ENCODE measurements around the gene SLX4IP. TPM values are rescaled to one million over a fixed set of nuclear protein-coding genes. Genes with fewer than 3 reads are reported as not detected.

Gene SLX4IP
- total and polyA plus RNA-seq, 2 donors (not counting 3 experiments of a cell fraction or from before 2014, with no cell fraction given), result 1.9 to 4.5 TPM

DNA sequence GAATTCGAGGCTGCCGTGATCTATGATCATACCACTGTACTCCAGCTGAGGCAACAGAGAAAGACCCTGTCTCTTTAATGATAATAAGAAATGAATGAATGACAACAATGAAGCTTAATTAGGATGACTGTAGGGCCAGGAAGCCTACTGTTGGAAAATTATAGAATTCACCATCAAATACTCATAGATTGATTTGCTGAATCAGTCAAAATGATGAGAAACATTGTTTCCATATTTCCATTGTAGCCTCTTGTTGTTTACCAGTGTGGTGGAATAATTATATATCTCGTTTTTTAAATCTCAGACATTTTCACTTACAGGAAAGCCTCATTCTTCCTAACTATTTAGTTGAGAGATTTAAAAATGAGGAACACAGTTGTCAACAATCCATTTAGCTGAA is 142.5 kb downstream of the SLX4IP start:
- Histone ChIP-seq H3K36me3 (ENCODE audit: control insufficient read depth in 2 of 2, extremely low read depth in 1 of 2, insufficient read depth in 2 of 2, low read length in 2 of 2) (no peaks in the 10 kb centered on the region), H3K9me3 (replicated peaks; ENCODE audit: control insufficient read depth, insufficient read depth, low read length) (no peaks in the 10 kb centered on the region), H3K4me2 (ENCODE audit: insufficient read depth, low read length) (no peak overlapping the region), H3K27ac (ENCODE audit: insufficient read depth, low read depth, low read length) (no peak overlapping the region), H3K79me2 (ENCODE audit: control insufficient read depth, insufficient read depth, low read length) (no peaks in the 10 kb centered on the region), H3K27me3 (ENCODE audit: control insufficient read depth in 2 of 2, insufficient read depth in 2 of 2, low read length in 2 of 2) (no peaks in the 10 kb centered on the region), H3K9me1 (replicated peaks; ENCODE audit: control insufficient read depth, extremely low read depth, insufficient read depth, low read length) (no peaks in the 10 kb centered on the region), H2AFZ (ENCODE audit: low read depth, low read length) (no peak overlapping the region), H3K4me1 (ENCODE audit: control insufficient read depth, extremely low read depth, insufficient read depth, low read length) (peaks cover 25% of the 10 kb centered on the region), H4K20me1 (replicated peaks; ENCODE audit: control insufficient read depth, extremely low read depth, insufficient read depth, low read length) (no peaks in the 10 kb centered on the region), H3K9ac (replicated peaks; ENCODE audit: extremely low read depth, insufficient read depth, low read length) (no peak overlapping the region), H3K4me3 (replicated peaks in 1 of 3; ENCODE audit: insufficient read depth in 1 of 3, low read depth in 1 of 3, low read length in 3 of 3) (no peak overlapping the region)
- CTCF ChIA-PET, result no interaction called here
- FAIRE-seq (no peak), DNase-seq (ENCODE audit: low read depth, low spot score) (no peak)
- intact Hi-C loops (cut with micrococcal nuclease), result loop anchor here (2.0 kb wide), 1 partner anchor 15 kb away; no protein-coding TSS in a partner anchor
- POLR2A ChIA-PET, result no interaction called here
- TF ChIP-seq FOS (IDR thresholded peaks at IDR 0.05; ENCODE audit: borderline replicate concordance, insufficient read depth, low read length), result no peak
- TF ChIP-seq POLR2AphosphoS5 (IDR thresholded peaks at IDR 0.05; ENCODE audit: insufficient read depth, low read depth, low read length), result no peak
- TF ChIP-seq MAX (IDR thresholded peaks at IDR 0.05; ENCODE audit: insufficient read depth, insufficient read length), result no peak
- TF ChIP-seq POLR2A (IDR thresholded peaks at IDR 0.05; ENCODE audit: low read depth, low read length), result no peak
- TF ChIP-seq CTCF (IDR thresholded peaks at IDR 0.05; ENCODE audit: extremely low read depth in 1 of 2, insufficient read depth in 1 of 2, low read depth in 1 of 2, low read length in 2 of 2), result no peak
- TF ChIP-seq GATA2 (IDR thresholded peaks at IDR 0.05; ENCODE audit: insufficient read depth, insufficient read length, low read depth, low read length), result no peak
- TF ChIP-seq EZH2 (IDR thresholded peaks at IDR 0.05; ENCODE audit: borderline replicate concordance, low read depth, low read length, severe bottlenecking), result no peak
- no peak for TF ChIP-seq MYC (IDR thresholded peaks at IDR 0.05; ENCODE audit: low read depth, low read length)
- no peak for TF ChIP-seq JUN (IDR thresholded peaks at IDR 0.05; ENCODE audit: borderline replicate concordance, insufficient read depth, insufficient read length, low read depth)
- dilution Hi-C loops (cut with MboI; ENCODE audit: extremely low pct_ligation_motif_present, low sequenced_read_pairs), result no loop called here
- BruUV-seq (replicated peaks), result no TSS peak
